Left renal cortex interstitium (tissue), 4 donors: Measurements from ENCODE around the gene ACAT1. TPM values are rescaled to one million over a fixed set of nuclear protein-coding genes. Genes with fewer than 3 reads are reported as not detected.
"Not testable (repeated sequence)": the region's sequence is repeated elsewhere in the genome, so short reads cannot be mapped to it uniquely, and the experiment has no call there.

Experiments used
- DNase-seq, 4 donors: peaks; one replicate each; pipeline ENCODE4 v3.0.0-alpha.2; 2013; ENCODE audit warnings: low read depth in 4 of 4, low spot score in 2 of 4, missing footprints in 1 of 4
- polyA plus RNA-seq, 4 donors: library from polyadenylated mRNA; unstranded; fragments of 120-200 nt; gene quantifications; one replicate each; pipeline ENCODE4 v1.2.1, GENCODE V29; 2013; ENCODE audit not compliant: insufficient read length in 4 of 4

The ACAT1 gene
- 100 to 1,000 TPM in 2 of 4 donors, 10 to 100 TPM in 2; 65.1 to 126 (median 93.9) TPM for polyA plus RNA-seq

DNA sequence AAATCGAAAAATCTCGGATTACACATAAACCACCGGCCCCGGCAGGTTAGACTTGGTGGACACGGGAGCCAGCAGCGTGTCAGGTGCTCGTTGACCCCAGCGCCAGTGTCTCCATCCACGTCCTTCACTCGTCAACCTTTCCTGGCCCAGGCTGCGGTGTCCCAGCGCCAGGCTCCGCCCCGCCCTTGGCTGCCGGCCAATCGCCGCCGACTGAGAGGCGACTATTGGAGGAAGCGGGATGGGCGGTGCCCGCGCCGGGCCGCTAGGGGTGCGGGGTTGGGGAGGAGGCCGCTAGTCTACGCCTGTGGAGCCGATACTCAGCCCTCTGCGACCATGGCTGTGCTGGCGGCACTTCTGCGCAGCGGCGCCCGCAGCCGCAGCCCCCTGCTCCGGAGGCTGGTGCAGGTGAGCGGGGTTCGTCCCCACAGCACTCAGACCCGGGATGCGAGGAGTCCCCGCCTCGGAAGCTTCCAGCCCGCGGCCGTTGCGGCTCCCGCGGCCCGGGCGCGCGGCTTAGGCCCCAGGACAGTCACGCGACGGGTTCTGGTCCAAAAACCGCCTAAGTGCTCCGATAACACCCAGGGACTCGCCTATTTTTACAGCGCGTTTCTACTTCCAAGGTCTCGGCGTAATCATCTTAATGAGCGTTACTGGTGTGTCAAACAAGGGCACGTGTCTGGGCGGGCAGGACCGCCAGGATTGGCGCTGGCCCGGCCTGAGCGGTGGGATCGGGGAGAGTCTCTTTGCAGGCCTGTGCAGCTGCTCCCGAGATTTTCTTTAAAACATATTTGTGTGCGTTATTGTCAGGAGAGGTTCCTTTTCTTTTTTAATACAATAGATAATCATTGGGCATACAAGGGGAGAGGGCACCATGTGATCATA is at the start of gene ACAT1:
Gene ACAT1, plus strand, starts transcription at position 294 of the 882 bp plus-strand sequence. Its CDS starts 40 bp downstream, at position 334.
- peak; percentile 75 to 90 (median 78) for DNase-seq

DNA sequence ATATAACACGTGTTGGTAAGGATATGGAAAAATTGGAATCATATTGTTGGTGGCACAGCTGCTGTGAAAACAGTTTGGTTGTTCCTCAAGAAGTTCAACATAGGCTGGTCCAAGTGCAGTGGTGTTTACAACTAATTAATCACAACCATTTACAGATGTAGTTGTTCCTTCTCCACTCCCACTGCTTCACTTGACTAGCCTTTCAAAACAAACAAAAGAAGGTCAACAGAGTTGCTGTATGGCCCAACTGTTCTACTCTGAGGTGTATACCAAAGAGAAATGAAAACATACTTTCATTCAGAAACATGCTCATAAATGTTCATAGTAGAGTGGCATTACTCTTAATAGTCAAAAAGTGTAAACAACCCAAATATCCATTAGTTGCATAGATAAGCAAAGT is 36.6 kb upstream of the ACAT1 start:
- peak in 1 of 4 donors; percentile 10 for DNase-seq

DNA sequence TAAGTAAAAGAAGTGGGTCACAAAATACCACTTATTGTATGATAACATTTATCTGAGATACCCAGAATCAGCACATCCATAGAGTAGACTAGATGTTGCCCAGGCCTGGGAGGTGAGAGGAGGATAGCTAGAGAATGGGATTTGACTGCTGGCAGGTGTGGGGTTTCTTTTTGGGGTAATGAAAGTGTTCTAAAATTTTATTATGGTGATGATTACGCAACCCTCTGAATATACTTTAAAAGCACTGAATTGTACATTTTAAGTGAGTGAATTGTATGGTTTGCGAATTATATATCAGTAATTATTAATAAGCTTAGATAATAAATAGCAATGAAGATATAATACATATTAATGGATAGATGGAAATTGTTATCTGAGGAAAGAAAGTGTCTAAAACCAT is 35.7 kb upstream of the ACAT1 start:
- no peak for DNase-seq

DNA sequence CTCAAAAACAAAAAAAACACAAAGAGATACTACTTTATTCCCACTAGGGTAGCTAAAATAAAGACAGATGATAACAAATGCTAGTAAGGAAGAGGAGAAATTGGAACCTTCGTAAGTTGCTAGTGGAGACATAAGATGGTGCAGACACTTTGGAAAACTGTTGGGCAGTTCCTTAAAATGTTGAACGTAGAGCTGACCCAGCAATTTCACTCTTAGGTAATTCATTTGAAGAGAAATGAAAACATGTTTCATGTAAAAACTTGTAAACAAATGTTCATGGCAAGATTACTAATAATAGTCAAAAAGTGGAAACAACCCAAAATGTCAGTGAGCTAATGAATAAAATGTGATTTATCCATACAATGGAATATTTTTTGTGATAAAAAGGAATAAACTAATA is 29.2 kb upstream of the ACAT1 start:
- DNase-seq: no peak

DNA sequence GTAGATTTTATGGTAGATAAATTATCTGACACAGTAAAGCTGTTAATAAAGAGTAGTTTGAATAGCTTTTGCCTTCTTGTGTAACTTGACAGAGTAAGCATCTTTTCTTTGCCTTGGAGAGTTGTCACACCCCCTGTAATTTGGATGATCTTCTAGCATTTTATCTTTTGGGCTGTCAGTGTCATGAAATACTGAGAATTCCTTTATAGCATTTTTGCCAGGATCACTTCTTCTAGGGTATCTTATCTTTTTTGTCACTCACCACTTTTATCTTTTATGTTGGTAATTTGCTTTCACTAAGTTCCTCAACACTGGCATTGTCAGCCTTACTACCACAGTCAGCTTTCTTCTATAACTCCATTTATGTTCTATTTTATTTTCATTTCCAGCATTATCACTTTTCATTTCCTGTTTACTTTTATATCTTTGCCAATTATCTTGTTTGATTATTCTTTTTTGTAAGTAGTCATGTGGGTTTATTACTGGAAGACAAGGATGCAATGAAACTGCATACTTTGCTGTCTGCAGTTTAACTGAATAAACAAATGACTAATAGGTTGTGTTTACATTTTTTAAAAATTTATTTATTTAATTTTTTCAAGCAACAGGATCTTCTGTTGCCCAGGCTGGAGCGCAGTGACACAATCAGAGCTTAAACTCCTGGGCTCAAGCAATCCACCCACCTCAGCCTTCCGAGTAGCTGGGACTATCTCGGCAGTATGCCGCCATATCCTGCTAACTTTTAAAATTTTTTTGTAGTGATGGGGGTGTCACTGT is 28.1 kb upstream of the ACAT1 start:
- no peak for DNase-seq

DNA sequence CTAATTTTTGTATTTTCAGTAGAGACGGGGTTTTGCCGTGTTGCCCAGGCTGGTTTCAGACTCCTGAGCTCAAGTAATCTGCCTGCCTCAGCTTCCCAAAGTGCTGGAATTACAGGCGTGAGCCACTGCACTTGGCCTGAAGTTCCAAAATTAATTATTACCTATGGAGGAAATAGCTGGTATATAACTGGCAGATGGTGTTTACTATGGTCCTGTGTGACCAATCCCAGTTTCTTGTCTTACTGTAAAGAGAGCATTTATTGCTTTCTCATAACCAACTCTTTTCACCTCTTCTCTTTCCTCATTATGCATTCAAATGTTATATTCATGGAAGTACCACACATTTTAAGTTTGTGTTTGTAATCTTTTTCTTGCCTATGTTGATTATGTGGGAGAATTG is 24.2 kb upstream of the ACAT1 start:
- DNase-seq: no peak

DNA sequence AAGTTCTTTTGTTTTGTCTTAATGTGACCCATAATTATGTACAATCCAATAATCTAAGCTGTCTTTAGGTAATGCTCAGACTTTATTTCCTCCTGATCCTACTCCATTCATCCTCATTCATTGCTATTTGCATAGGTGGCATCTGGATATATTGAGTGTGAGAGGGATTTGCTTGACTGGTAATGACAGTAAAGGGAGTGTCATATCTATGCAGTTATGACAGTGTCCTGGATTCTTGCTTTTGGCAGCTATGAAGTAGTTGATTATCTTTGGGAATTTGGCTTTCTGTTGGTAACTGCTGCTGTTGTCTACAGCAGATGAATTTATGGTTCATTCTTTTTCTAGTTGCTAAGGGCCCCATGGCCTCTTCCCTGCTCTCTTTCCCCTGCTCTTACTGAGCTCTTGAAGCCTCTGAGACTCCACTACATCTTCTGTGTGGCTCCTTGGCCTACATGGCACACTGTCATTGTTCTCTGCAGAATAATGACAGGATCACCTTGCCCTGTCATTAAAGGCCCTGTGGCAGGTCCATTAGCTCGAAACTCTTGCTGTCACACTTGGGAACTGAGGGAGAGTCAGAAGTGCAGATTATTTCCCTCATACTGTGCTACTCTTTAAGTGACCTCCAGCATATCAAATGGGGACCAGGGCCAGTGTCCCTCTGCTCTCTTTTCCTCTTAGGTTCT is 20.1 kb upstream of the ACAT1 start:
- DNase-seq: no peak

DNA sequence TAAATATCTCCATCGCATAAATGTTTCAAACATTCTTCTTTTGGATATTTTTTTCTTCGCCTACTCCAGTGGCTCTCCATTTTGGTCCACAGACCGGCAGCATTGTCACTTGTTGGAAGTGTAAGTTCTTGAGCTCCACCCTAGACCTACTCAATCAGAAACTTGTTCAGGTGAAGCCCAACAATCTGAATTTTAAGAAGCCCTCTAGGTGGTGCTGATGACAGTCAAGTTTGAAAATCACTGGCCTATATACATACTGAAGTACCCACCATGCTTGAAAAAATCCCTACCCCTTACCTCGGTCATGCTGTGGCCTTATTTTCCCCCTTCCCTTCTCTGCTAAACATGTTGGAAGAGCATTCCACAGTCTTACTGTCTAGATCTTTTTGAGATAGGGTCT is 10.2 kb upstream of the ACAT1 start:
- DNase-seq: no peak

DNA sequence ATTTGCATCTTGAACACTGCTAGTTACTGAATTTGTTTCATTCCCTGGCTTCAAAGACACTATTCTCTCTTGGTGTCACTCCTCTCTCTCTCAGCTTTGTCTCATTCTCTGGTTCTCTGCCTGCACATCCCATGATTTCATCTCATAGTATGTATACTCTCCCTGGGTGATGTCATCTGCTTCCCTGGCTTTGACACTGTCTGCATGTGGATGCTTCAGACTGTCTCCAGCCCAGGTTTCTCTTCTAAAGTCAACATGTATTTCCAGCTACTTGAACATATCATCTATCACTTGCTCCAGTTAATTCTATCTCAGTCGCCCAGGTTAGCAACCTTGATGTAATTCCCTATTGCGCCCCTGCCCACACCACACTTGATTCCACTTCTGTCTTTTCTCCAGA is 9.3 kb upstream of the ACAT1 start:
- DNase-seq: peak in 1 of 4 donors; percentile 12

DNA sequence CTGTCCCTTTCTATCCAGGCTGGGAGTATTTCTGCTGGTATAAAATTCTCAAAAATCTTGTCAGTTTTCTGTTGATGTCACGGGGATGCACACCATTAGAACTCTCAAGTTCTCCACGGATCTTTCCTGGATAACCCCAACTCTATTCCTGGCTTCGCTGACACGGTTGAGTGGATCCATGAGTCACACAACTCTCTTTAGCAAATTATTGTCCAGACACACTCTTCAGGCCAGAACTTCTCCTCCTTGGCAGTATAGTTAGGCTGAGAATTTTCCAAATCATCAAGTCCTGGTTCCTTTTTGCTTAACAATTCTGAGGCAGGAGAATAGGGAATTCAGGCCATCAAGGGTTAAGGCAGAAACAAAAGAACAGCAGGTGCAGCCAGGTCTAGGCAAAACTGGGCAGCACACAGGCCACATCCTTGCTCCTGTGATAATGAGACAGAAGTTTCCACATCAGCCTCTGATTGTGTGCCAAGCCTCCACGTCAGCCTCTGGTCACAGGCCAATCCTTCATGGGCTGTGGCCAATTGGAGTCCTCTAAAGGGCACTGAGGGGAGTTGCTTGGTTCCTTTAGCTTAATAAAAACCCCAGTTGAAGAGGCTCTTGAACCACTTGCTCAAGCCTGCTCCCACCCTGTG is 5.7 kb upstream of the ACAT1 start:
- peak in 1 of 4 donors; percentile 23 for DNase-seq

DNA sequence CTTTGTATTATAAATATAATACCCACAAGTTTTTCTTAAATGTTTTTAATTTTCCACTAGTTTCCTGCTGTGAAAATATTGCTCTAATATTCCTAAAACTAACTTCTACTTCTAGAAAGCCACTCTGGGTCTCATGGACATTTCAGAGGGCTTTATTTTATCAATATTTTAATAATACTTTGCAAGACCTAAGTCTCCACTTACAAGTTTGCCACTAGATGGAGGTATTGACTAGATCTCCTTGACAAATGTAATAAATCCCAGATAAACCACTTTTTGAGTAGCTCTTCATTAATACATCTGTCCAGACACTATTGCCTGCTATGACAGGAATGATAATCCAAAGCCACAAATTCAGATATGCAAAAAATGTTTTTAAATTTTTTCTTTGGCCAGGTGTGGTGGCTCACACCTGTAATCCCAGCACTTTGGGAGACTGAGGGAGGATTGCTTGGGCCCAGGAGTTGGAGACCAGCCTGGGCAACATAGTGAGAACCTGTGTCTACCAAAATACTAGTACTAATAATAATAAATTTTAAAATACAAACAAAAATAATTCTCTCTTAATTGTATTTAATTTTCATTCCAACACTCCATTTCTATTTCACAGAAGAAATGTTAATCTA is 3.5 kb upstream of the ACAT1 start:
- peak in 1 of 4 donors; percentile 15 for DNase-seq

DNA sequence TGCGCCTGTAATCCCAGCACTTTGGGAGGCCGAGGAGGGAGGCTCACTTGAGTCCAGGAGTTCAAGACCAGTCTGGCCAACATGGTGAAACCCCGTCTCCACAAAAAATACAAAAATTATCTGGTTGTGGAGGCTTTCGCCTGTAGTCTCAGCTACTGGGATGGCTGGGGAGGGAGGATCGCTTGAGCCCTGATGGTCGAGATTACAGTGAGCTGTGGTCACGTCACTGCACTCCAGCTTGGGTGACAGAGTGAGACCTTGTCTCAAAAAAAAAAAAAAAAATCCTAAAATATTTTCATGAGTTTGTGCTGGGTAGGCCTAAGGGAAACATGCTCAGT is 462 bp upstream of the ACAT1 start:
- DNase-seq: not testable (repeated sequence)

DNA sequence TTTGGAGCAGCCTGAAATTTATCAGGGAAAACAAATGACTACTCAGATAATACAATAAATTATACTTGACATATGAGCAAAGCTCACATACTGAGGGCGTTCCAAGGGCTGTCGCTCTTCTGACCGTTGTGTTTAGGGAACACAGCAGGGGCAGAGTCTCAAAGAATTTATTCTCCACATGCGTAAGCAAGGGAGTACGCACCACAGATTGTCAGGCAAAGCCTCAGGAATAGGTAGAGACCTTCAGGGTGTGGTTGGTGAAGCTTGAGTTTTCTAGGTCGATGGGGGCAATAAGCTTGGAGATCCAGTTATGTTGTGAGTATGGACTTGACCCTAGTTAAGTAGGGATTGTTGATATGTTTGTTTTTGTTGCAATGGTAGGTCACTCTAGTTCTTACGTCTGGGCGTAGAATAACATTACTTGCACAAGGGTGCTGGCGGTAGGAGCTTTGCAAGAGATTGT is 830 bp downstream of the ACAT1 start:
- peak in 2 of 4 donors; percentile 10 to 34 for DNase-seq

DNA sequence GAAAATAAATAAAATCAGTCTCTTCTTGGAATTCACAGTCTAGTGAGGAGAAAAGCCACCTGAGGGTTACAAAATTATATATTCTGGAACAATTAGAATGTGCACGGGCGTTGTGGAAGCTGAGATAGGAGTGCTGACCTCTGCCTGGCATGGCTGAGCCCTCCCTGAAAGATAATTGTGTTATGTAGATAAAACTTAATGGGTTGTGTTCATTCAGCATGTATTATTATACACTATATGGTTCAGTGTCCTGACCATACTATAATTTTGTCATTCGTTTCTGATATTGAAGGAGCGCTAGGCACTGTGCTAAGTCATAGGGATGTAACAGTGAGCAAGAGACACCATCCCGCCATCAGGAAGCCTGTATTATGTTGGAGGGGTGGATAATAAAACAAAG is 3.7 kb downstream of the ACAT1 start:
- DNase-seq: no peak

DNA sequence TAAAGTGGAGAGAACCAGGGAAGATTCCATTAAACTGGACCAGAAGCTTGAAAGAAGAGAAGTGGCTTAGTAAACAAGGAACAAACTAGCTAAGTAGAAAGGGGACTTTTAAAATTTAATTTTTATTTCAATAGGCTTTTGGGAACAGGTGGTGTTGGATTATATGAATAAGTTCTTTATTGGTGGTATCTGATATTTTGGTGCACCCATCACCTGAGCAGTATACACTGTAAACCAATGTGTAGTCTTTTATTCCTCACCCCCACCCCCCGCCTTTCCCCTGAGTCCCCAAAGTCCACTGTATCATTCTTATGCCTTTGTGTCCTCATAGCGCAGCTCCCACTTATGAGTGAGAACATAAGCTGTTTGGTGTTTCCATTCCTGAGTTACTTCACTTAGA is 7.4 kb downstream of the ACAT1 start:
- DNase-seq: no peak

DNA sequence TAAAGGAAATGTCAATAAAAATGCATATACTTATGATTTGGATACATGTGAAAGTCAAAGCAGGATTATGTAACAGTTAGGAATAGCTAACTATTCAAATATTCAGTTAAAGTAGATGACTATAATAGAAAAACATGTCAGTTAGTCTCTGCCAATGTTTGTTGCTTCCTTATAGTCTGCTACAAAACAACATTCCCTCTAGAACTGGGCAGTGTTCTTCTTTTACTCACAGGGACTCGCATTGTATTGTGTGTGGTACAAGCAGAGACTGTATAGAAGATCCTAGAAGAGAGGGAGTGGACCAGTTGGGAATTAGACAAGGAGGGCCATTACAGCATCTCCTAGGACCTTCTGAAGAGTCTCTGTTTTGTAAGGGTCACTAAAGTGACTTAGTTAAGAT is 10.6 kb downstream of the ACAT1 start:
- DNase-seq: no peak

DNA sequence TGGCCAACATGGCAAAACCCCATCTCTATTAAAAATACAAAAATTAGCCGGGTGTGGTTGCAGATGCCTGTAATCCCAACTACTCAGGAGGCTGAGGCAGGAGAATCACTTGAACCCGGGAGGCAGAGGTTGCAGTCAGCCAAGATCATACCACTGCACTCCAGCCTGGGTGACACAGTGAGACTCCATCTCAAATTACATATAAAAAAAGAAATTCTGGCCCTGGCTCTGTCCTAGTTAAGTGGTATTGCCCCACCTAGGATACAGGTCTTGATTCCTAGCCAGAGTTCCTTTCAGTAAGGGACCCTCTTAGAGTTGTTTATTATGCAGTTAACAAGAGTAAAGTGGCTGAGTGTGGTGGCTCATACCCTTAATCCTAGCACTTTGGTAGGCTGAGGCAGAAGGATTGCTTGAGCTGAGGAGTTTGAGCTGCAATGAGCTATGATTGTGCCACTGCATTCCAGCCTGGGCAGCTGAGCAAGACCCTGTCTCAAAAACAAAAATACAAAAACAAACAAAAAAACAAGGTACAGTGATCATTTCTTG is 11.7 kb downstream of the ACAT1 start:
- not testable (repeated sequence) for DNase-seq

DNA sequence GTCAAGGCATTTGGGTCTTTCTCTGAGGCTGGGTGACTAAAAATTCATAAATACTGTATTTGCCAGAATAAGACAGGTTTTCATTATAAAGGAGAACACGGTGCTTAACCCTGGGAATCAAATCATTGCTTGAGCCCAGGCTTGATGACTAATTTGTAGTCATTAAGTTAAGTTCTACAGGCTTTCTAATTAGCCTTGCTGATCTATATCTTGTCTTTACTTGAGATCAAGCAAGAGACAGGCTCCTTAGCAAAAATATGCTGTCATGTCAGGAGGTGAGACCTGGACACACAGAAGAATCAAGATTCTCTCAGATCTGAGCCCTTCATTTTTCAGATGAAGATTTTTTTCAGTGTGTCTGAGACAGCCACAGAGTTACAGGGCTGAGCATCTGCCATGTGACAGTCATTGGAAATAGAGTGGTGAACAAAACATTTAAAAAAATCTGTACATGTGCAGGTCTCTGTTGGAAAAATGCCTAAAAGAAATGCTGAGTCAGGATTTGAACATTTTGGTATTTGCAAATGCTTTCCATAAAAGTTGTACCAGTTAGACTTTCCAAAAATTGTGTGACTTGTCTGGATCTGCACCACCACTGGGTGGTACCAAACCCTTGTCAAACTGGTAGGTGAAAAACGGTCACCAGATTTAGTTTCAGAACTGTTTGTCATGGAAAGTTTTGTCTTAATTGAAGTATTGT is 14.6 kb downstream of the ACAT1 start:
- DNase-seq: no peak

DNA sequence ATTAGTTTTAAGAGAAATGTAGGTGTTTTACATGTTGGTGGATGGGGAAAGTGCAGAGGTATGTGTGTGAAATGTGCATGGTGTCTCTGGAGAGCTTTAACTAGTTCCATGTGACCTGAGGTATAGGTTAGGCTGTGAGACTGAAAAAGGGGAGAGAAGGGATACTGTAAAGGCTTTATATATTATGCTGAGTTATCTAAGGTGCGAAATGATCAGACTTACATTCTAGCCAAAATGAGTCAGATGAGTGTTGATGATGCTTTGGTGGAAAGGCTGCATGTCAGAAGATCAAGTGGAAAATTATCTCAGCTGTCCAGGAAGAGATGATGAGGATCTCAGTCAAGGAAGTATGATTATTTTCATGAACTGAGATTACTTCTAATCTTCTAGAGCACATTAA is 15.8 kb downstream of the ACAT1 start:
- no peak for DNase-seq
